Measurements from ENCODE around the gene BHLHE23.
A peak's percentile ranks its signal among the peaks of the same experiment; 100 is the strongest.

The BHLHE23 gene

DNA sequence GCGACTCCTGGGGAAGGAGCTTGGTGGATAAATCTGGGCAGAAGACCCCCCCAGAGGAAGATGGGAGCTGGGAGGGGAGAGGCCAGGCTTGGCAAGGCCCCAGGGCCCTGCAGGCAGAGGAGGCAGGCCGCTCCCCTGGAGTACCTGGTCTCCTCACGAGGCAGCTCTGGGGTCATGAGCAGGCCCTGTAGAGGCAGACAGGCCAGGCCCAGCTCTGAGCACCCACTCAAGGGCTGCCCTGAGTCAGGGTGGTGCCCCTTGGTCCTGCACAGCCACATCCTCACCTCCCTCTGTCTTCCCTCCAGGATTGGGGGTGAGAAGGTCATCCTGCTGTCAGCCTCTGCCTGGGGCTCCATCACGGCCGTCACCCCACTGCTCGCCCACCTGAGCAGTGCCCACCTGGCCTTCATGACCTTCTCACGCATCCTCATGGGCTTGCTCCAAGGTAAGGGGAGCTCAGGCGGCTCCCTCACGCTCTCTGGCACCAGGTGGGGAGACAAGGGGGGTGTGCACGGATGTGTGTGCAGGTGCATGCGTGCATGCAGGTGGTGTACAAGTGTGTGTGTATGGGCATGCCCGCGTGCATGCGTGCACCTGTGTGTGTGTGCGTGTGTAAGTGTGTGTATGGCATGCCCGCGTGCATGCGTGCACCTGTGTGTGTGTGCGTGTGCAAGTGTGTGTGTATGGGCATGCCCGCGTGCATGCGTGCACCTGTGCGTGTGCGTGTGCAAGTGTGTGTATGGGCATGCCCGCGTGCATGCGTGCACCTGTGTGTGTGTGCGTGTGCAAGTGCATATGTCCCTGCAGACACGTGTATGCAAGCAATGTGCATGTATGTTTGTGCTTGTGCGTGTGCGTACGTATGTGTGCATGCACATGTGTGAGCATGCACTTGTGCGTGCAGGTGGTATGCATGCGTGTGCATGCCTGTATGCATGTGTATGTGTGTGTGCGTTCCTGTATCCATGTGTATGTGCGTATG, 49.3 kb downstream of the BHLHE23 start:
- H3K27ac ChIP-seq = no peak overlapping the region

DNA sequence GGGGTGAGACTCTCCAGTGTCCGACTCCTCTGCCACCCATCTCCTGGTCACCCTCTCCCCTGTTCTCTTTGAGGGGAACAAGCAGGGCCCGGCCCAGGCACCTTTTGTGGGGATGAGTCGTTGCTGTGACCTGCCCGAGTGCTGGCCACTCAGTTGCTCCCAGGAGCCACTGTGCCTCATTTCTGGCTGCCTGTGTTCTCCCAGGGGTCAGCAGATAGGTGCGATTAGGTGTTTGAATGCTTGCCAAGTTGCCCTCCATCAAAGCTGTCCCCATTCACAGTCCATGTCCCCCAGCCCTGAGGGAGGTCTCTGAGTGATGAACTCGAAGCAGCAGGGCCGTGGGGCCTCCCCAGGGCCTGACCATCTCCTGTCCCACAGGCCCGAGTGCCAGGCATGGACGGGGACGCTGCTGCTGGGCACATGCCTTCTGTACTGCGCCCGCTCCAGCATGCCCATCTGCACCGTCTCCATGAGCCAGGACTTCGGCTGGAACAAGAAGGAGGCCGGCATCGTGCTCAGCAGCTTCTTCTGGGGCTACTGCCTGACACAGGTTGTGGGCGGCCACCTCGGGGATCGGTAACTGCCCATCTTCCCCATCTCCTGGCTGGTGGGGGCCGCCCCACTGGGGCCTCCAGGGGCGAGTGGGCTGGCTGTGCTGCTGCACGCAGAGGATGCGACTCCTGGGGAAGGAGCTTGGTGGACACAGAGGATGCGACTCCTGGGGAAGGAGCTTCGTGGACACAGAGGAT, 50.2 kb downstream of the BHLHE23 start:
- H3K27ac ChIP-seq = peak overlapping the region; percentile 53
- TF ChIP-seq, protein P1, sequence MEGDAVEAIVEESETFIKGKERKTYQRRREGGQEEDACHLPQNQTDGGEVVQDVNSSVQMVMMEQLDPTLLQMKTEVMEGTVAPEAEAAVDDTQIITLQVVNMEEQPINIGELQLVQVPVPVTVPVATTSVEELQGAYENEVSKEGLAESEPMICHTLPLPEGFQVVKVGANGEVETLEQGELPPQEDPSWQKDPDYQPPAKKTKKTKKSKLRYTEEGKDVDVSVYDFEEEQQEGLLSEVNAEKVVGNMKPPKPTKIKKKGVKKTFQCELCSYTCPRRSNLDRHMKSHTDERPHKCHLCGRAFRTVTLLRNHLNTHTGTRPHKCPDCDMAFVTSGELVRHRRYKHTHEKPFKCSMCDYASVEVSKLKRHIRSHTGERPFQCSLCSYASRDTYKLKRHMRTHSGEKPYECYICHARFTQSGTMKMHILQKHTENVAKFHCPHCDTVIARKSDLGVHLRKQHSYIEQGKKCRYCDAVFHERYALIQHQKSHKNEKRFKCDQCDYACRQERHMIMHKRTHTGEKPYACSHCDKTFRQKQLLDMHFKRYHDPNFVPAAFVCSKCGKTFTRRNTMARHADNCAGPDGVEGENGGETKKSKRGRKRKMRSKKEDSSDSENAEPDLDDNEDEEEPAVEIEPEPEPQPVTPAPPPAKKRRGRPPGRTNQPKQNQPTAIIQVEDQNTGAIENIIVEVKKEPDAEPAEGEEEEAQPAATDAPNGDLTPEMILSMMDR (conservative IDR thresholded peaks at IDR 0.05) = no peak

More for the DNA sequence above, 49.3 kb downstream of the BHLHE23 start:
- TF ChIP-seq, protein P1 (conservative IDR thresholded peaks at IDR 0.05) = no peak

All from VCaP (cell line).